ENCODE data around the gene SP140.
"Not testable (repeated sequence)": the region's sequence is repeated elsewhere in the genome, so short reads cannot be mapped to it uniquely, and the experiment has no call there.

Gene SP140

GRCh38 chr2:230289311-230289710, 63.8 kb downstream of the SP140 start:
- not testable (repeated sequence) for DNase-seq (ENCODE audit: low read depth in 2 of 2)

- DNase-seq (ENCODE audit: low read depth in 2 of 2) = no peak
Observed at GRCh38 chr2:230295192-230295591, 69.7 kb downstream of the SP140 start.

GRCh38 chr2:230296917-230297316, 71.4 kb downstream of the SP140 start:
- no peak for DNase-seq (ENCODE audit: low read depth in 2 of 2)

- DNase-seq (ENCODE audit: low read depth in 2 of 2) = no peak
Observed at GRCh38 chr2:230299618-230300017, 74.1 kb downstream of the SP140 start.

GRCh38 chr2:230305416-230306275, 80.1 kb downstream of the SP140 start:
- DNase-seq (ENCODE audit: low read depth in 2 of 2) = no peak

- DNase-seq (ENCODE audit: low read depth in 2 of 2) = no peak
Observed at GRCh38 chr2:230306474-230306873, 80.9 kb downstream of the SP140 start.

GRCh38 chr2:230307485-230307884, 81.9 kb downstream of the SP140 start:
- no peak for DNase-seq (ENCODE audit: low read depth in 2 of 2)

GRCh38 chr2:230308402-230309000, 83.0 kb downstream of the SP140 start:
- no peak for DNase-seq (ENCODE audit: low read depth in 2 of 2)

GRCh38 chr2:230310792-230311191, 85.3 kb downstream of the SP140 start:
- not testable (repeated sequence) for DNase-seq (ENCODE audit: low read depth in 2 of 2)

- DNase-seq (ENCODE audit: low read depth in 2 of 2) = not testable (repeated sequence)
Observed at GRCh38 chr2:230311634-230312033, 86.1 kb downstream of the SP140 start.

- DNase-seq (ENCODE audit: low read depth in 2 of 2) = no peak
Observed at GRCh38 chr2:230312638-230313037, 87.1 kb downstream of the SP140 start.

GRCh38 chr2:230317366-230317765, 91.8 kb downstream of the SP140 start:
- no peak for DNase-seq (ENCODE audit: low read depth in 2 of 2)

GRCh38 chr2:230318190-230319121, 92.9 kb downstream of the SP140 start:
- DNase-seq (ENCODE audit: low read depth in 2 of 2) = no peak

GRCh38 chr2:230319211-230319862, 93.8 kb downstream of the SP140 start:
- DNase-seq (ENCODE audit: low read depth in 2 of 2) = peak; percentile 56 to 64

GRCh38 chr2:230321031-230321430, 95.5 kb downstream of the SP140 start:
- no peak for DNase-seq (ENCODE audit: low read depth in 2 of 2)

- no peak for DNase-seq (ENCODE audit: low read depth in 2 of 2)
Observed at GRCh38 chr2:230322561-230323384, 97.2 kb downstream of the SP140 start.

GRCh38 chr2:230323385-230324106, 98.0 kb downstream of the SP140 start:
- DNase-seq (ENCODE audit: low read depth in 2 of 2) = no peak

GRCh38 chr2:230324503-230324902, 99.0 kb downstream of the SP140 start:
- no peak for DNase-seq (ENCODE audit: low read depth in 2 of 2)

GRCh38 chr2:230325316-230326243, 100.0 kb downstream of the SP140 start:
- no peak for DNase-seq (ENCODE audit: low read depth in 2 of 2)
